ENCODE results near the gene STRA6. TPM values are rescaled to one million over a fixed set of nuclear protein-coding genes. Genes with fewer than 3 reads are reported as not detected.

Gene STRA6
- total and polyA plus RNA-seq, 3 donors from 2014 or later, result 4.1 to 14.1 (median 9.3) TPM

GRCh38 chr15:74146277-74146800 lies 56.2 kb downstream of the STRA6 start:
- Histone ChIP-seq H3K27ac (no peak overlapping the region), H3K4me3 (no peak overlapping the region), H3K27me3 (no peaks in the 10 kb centered on the region), H3K9me3 (no peaks in the 10 kb centered on the region), H3K36me3 (ENCODE audit: low read depth, missing control alignments) (no peaks in the 10 kb centered on the region), H3K4me1 (no peaks in the 10 kb centered on the region)
- TF ChIP-seq CTCF (IDR thresholded peaks at IDR 0.05) (no peak), POLR2A (IDR thresholded peaks at IDR 0.05) (no peak)
- intact Hi-C loops (cut with DNase I; ENCODE audit: low total_unique reads), result no loop called here
- no peak for DNase-seq
- 93 to 100% methylated on average over 1 of the region's 1 CpG for WGBS, 2 donors

GRCh38 chr15:74144153-74144775 lies 58.3 kb downstream of the STRA6 start:
- H3K4me3 ChIP-seq, result no peak overlapping the region
- no peaks in the 10 kb centered on the region for H3K9me3 ChIP-seq
- TF ChIP-seq CTCF (IDR thresholded peaks at IDR 0.05), result no peak
- TF ChIP-seq POLR2A (IDR thresholded peaks at IDR 0.05), result no peak
- H3K27ac ChIP-seq, result no peak overlapping the region
- H3K27me3 ChIP-seq, result no peaks in the 10 kb centered on the region
- intact Hi-C loops (cut with DNase I; ENCODE audit: low total_unique reads), result no loop called here
- no peaks in the 10 kb centered on the region for H3K36me3 ChIP-seq (ENCODE audit: low read depth, missing control alignments)
- no peaks in the 10 kb centered on the region for H3K4me1 ChIP-seq
- WGBS, 2 donors, result 86 to 96% methylated on average over 6 of the region's 6 CpGs
- DNase-seq, result no peak

- no peaks in the 10 kb centered on the region for H3K36me3 ChIP-seq (ENCODE audit: low read depth, missing control alignments)
- 100% methylated on average over 1 of the region's 1 CpG for WGBS, 2 donors
- H3K27ac ChIP-seq, result no peak overlapping the region
- no peaks in the 10 kb centered on the region for H3K27me3 ChIP-seq
- intact Hi-C loops (cut with DNase I; ENCODE audit: low total_unique reads), result no loop called here
- TF ChIP-seq POLR2A (IDR thresholded peaks at IDR 0.05), result no peak
- TF ChIP-seq CTCF (IDR thresholded peaks at IDR 0.05), result no peak
- H3K9me3 ChIP-seq, result no peaks in the 10 kb centered on the region
- DNase-seq, result no peak
- H3K4me3 ChIP-seq, result no peak overlapping the region
- peaks cover 4% of the 10 kb centered on the region for H3K4me1 ChIP-seq
Observed at GRCh38 chr15:74141591-74141990, 61.0 kb downstream of the STRA6 start.

GRCh38 chr15:74138642-74139041 lies 63.9 kb downstream of the STRA6 start:
- Histone ChIP-seq H3K4me1 (peaks cover 13% of the 10 kb centered on the region), H3K9me3 (no peaks in the 10 kb centered on the region), H3K4me3 (no peak overlapping the region), H3K36me3 (ENCODE audit: low read depth, missing control alignments) (no peaks in the 10 kb centered on the region), H3K27ac (no peak overlapping the region), H3K27me3 (no peaks in the 10 kb centered on the region)
- TF ChIP-seq CTCF (IDR thresholded peaks at IDR 0.05) (no peak), POLR2A (IDR thresholded peaks at IDR 0.05) (no peak)
- DNase-seq, result no peak
- WGBS, 2 donors, result 88 to 93% methylated on average over 4 of the region's 4 CpGs
- intact Hi-C loops (cut with DNase I; ENCODE audit: low total_unique reads), result loop anchor here (10.0 kb wide), 1 partner anchor 154 kb away; no protein-coding TSS in a partner anchor

GRCh38 chr15:74137537-74137894 lies 65.1 kb downstream of the STRA6 start:
- no peak for DNase-seq
- intact Hi-C loops (cut with DNase I; ENCODE audit: low total_unique reads), result loop anchor here (10.0 kb wide), 1 partner anchor 153 kb away; no protein-coding TSS in a partner anchor
- H3K27me3 ChIP-seq, result no peaks in the 10 kb centered on the region

More at GRCh38 chr15:74137537-74137894, 65.1 kb downstream of the STRA6 start:
- Histone ChIP-seq H3K9me3 (no peaks in the 10 kb centered on the region), H3K4me1 (peaks cover 13% of the 10 kb centered on the region), H3K4me3 (no peak overlapping the region), H3K36me3 (ENCODE audit: low read depth, missing control alignments) (no peaks in the 10 kb centered on the region), H3K27ac (no peak overlapping the region)
- 51 to 66% methylated on average over 2 of the region's 2 CpGs for WGBS, 2 donors
- TF ChIP-seq CTCF (IDR thresholded peaks at IDR 0.05) (no peak), POLR2A (IDR thresholded peaks at IDR 0.05) (no peak)
